Activated naive CD8-positive, alpha-beta T cell treated with anti-CD3 and anti-CD28 coated beads, Interleukin-2, amount 10 ng/mL, durations not matched to agents 7 days and 5 days (primary cell): Measurements from ENCODE around the gene KRT82. TPM values are rescaled to one million over a fixed set of nuclear protein-coding genes. Genes with fewer than 3 reads are reported as not detected.
"Not testable (repeated sequence)": the region's sequence is repeated elsewhere in the genome, so short reads cannot be mapped to it uniquely, and the experiment has no call there.

Source experiments
- ATAC-seq: fragments of 150-1000 bp; cut with Tn5 transposase; one replicate; pipeline ENCODE4 v1.10.0; 2021; ENCODE audit warnings: low read depth, moderate library complexity
- POLR2A ChIA-PET: fragments of 350-600 bp; sonication (Branson Sonifier 250); formaldehyde crosslinking; loops from one replicate; lab custom pipeline; 2021; ENCODE audit warnings: antibody characterized with exemption; lab: Charles Lee
- DNase-seq: peaks from one replicate; pipeline ENCODE4 v3.0.0; 2021
- H3K27ac Mint-ChIP-seq: one replicate; pipeline ENCODE4 v1.8.0; 2022; ENCODE audit warnings: mild to moderate bottlenecking, mixed read lengths
- H3K27me3 Mint-ChIP-seq: one replicate; pipeline ENCODE4 v1.8.0; 2022; ENCODE audit warnings: mild to moderate bottlenecking, moderate library complexity, mixed read lengths
- H3K36me3 Mint-ChIP-seq: one replicate; pipeline ENCODE4 v1.8.0; 2021; ENCODE audit warnings: mild to moderate bottlenecking, mixed read lengths
- H3K4me1 Mint-ChIP-seq: one replicate; pipeline ENCODE4 v1.8.0; 2021; ENCODE audit warnings: mixed read lengths
- H3K4me3 Mint-ChIP-seq: one replicate; pipeline ENCODE4 v1.8.0; 2022; ENCODE audit warnings: mild to moderate bottlenecking, moderate library complexity, mixed read lengths
- H3K9me3 Mint-ChIP-seq: one replicate; pipeline ENCODE4 v1.8.0; 2021; ENCODE audit warnings: mixed read lengths
- total RNA-seq, 2 experiments: library from RNA; stranded (reverse); gene quantifications; one replicate each; pipeline ENCODE4 v1.2.3, GENCODE V29; 2021

The KRT82 gene
- not detected for total RNA-seq

GRCh38 chr12:52405922-52406385, at the start of gene KRT82:
TSS of gene KRT82 (minus strand) at chr12:52406335. CDS start at chr12:52406277, 58 bp downstream.
- H3K9me3 Mint-ChIP-seq: no peaks in the 10 kb centered on the region
- H3K27ac Mint-ChIP-seq: no peak within 1 kb of the TSS
- DNase-seq (no peak), ATAC-seq (no peak)
- peaks cover 5% of the 10 kb centered on the region for H3K27me3 Mint-ChIP-seq
- no peaks in the 10 kb centered on the region for H3K36me3 Mint-ChIP-seq
- POLR2A ChIA-PET: no interaction called here
- H3K4me3 Mint-ChIP-seq: no peak within 1 kb of the TSS
- no peaks in the 10 kb centered on the region for H3K4me1 Mint-ChIP-seq

- no peak for ATAC-seq
- Mint-ChIP-seq H3K27me3 (peaks cover 38% of the 10 kb centered on the region), H3K36me3 (no peaks in the 10 kb centered on the region), H3K4me3 (no peak overlapping the region), H3K27ac (no peak overlapping the region), H3K4me1 (peaks cover 6% of the 10 kb centered on the region), H3K9me3 (peaks cover 1% of the 10 kb centered on the region)
- POLR2A ChIA-PET: no interaction called here
- DNase-seq: no peak
Observed at GRCh38 chr12:52455821-52456220, 49.7 kb upstream of the KRT82 start.

- DNase-seq (no peak), ATAC-seq (no peak)
- Mint-ChIP-seq H3K27ac (no peak overlapping the region), H3K9me3 (peaks cover 1% of the 10 kb centered on the region), H3K27me3 (peaks cover 38% of the 10 kb centered on the region), H3K4me1 (peaks cover 6% of the 10 kb centered on the region), H3K4me3 (no peak overlapping the region), H3K36me3 (no peaks in the 10 kb centered on the region)
- POLR2A ChIA-PET: no interaction called here
Observed at GRCh38 chr12:52454411-52455201, 48.5 kb upstream of the KRT82 start.

- Mint-ChIP-seq H3K27ac (no peak within 1 kb of the TSS), H3K4me3 (no peak within 1 kb of the TSS), H3K36me3 (no peaks in the 10 kb centered on the region), H3K4me1 (peaks cover 10% of the 10 kb centered on the region), H3K27me3 (peaks cover 23% of the 10 kb centered on the region), H3K9me3 (peaks cover 2% of the 10 kb centered on the region)
- ATAC-seq (no peak), DNase-seq (no peak)
- POLR2A ChIA-PET: no interaction called here
Observed at GRCh38 chr12:52452101-52452500, 46.0 kb upstream of the KRT82 start, which contains the start of gene KRT6B. TSS of gene KRT6B (minus strand) at chr12:52452146. CDS start at chr12:52452078, 68 bp downstream.

GRCh38 chr12:52448228-52448627, 42.1 kb upstream of the KRT82 start:
- H3K4me1 Mint-ChIP-seq: peaks cover 9% of the 10 kb centered on the region
- no peak overlapping the region for H3K4me3 Mint-ChIP-seq
- DNase-seq (no peak), ATAC-seq (peak; percentile 52)
- peaks cover 44% of the 10 kb centered on the region for H3K27me3 Mint-ChIP-seq
- H3K27ac Mint-ChIP-seq: no peak overlapping the region
- peaks cover 2% of the 10 kb centered on the region for H3K9me3 Mint-ChIP-seq
- H3K36me3 Mint-ChIP-seq: no peaks in the 10 kb centered on the region
- POLR2A ChIA-PET: no interaction called here

GRCh38 chr12:52447196-52447595, 41.1 kb upstream of the KRT82 start:
- H3K9me3 Mint-ChIP-seq, H3K4me1 Mint-ChIP-seq, H3K36me3 Mint-ChIP-seq, DNase-seq, ATAC-seq, POLR2A ChIA-PET, H3K27ac Mint-ChIP-seq, H3K4me3 Mint-ChIP-seq: not testable (repeated sequence)
- H3K27me3 Mint-ChIP-seq: peaks cover 48% of the 10 kb centered on the region

- H3K4me1 Mint-ChIP-seq: peaks cover 9% of the 10 kb centered on the region
- peaks cover 50% of the 10 kb centered on the region for H3K27me3 Mint-ChIP-seq
- H3K27ac Mint-ChIP-seq: no peak overlapping the region
- H3K36me3 Mint-ChIP-seq: no peaks in the 10 kb centered on the region
- no peak overlapping the region for H3K4me3 Mint-ChIP-seq
- DNase-seq (no peak), ATAC-seq (no peak)
- H3K9me3 Mint-ChIP-seq: peaks cover 2% of the 10 kb centered on the region
- POLR2A ChIA-PET: no interaction called here
Observed at GRCh38 chr12:52446367-52447045, 40.4 kb upstream of the KRT82 start.

- POLR2A ChIA-PET: no interaction called here
- Mint-ChIP-seq H3K4me3 (no peak overlapping the region), H3K4me1 (peaks cover 9% of the 10 kb centered on the region), H3K27me3 (peaks cover 53% of the 10 kb centered on the region), H3K9me3 (peaks cover 2% of the 10 kb centered on the region), H3K27ac (no peak overlapping the region), H3K36me3 (no peaks in the 10 kb centered on the region)
- DNase-seq (no peak), ATAC-seq (no peak)
Observed at GRCh38 chr12:52445876-52446275, 39.7 kb upstream of the KRT82 start.

- ATAC-seq (no peak), DNase-seq (no peak)
- no peaks in the 10 kb centered on the region for H3K36me3 Mint-ChIP-seq
- POLR2A ChIA-PET: no interaction called here
- peaks cover 9% of the 10 kb centered on the region for H3K4me1 Mint-ChIP-seq
- H3K27me3 Mint-ChIP-seq: peaks cover 52% of the 10 kb centered on the region
- peaks cover 2% of the 10 kb centered on the region for H3K9me3 Mint-ChIP-seq
- no peak overlapping the region for H3K27ac Mint-ChIP-seq
- H3K4me3 Mint-ChIP-seq: no peak overlapping the region
Observed at GRCh38 chr12:52444647-52445595, 38.8 kb upstream of the KRT82 start.

GRCh38 chr12:52443966-52444365, 37.8 kb upstream of the KRT82 start:
- POLR2A ChIA-PET: no interaction called here
- H3K4me3 Mint-ChIP-seq: no peak overlapping the region
- H3K27ac Mint-ChIP-seq: no peak overlapping the region
- no peak for ATAC-seq
- DNase-seq: no peak
- no peaks in the 10 kb centered on the region for H3K36me3 Mint-ChIP-seq
- H3K4me1 Mint-ChIP-seq: peaks cover 9% of the 10 kb centered on the region
- H3K9me3 Mint-ChIP-seq: peaks cover 2% of the 10 kb centered on the region
- H3K27me3 Mint-ChIP-seq: peaks cover 52% of the 10 kb centered on the region

- POLR2A ChIA-PET: no interaction called here
- Mint-ChIP-seq H3K4me3 (no peak overlapping the region), H3K9me3 (no peaks in the 10 kb centered on the region), H3K27ac (no peak overlapping the region), H3K4me1 (peaks cover 4% of the 10 kb centered on the region), H3K36me3 (no peaks in the 10 kb centered on the region), H3K27me3 (peaks cover 52% of the 10 kb centered on the region)
- DNase-seq (no peak), ATAC-seq (no peak)
Observed at GRCh38 chr12:52442600-52443061, 36.5 kb upstream of the KRT82 start.

- Mint-ChIP-seq H3K36me3 (no peaks in the 10 kb centered on the region), H3K9me3 (no peaks in the 10 kb centered on the region), H3K4me3 (no peak overlapping the region), H3K27ac (no peak overlapping the region), H3K27me3 (peaks cover 50% of the 10 kb centered on the region), H3K4me1 (peaks cover 2% of the 10 kb centered on the region)
- POLR2A ChIA-PET: no interaction called here
- no peak for ATAC-seq
- no peak for DNase-seq
Observed at GRCh38 chr12:52441320-52441911, 35.3 kb upstream of the KRT82 start.
